ENCODE measurements around the gene SLITRK1. TPM values are rescaled to one million over a fixed set of nuclear protein-coding genes. Genes with fewer than 3 reads are reported as not detected.

SLITRK1 gene
- total and polyA plus RNA-seq, 7 donors, result 0.01 TPM; not detected in 6

- Histone ChIP-seq H3K27ac (no peak overlapping the region), H3K36me3 (ENCODE audit: insufficient read depth in 1 of 2, low read depth in 1 of 2) (no peaks in the 10 kb centered on the region), H3K27me3 (ENCODE audit: insufficient read depth in 3 of 3, low read length in 2 of 3) (peaks cover 0 to 36% (median 6%) of the 10 kb centered on the region in 3 donors), H3K4me1 (no peaks in the 10 kb centered on the region), H3K9me3 (no peaks in the 10 kb centered on the region), H3K4me3 (no peak overlapping the region)
- ATAC-seq (no peak), DNase-seq (no peak)
- TF ChIP-seq CTCF (IDR thresholded peaks at IDR 0.05), result no peak
- intact Hi-C loops (cut with DNase I), result no loop called here
- WGBS, 3 donors, result 3 to 6% (median 5%) methylated on average over 26 of the region's 26 CpGs
Measured at GRCh38 chr13:83880275-83881139, 1.8 kb downstream of the SLITRK1 start.

GRCh38 chr13:83879431-83880171 lies 2.7 kb downstream of the SLITRK1 start:
- intact Hi-C loops (cut with DNase I), result no loop called here
- no peak for TF ChIP-seq CTCF (IDR thresholded peaks at IDR 0.05)
- ATAC-seq, result no peak

GRCh38 chr13:83878691-83879430 lies 3.4 kb downstream of the SLITRK1 start:
- 3 to 6% (median 5%) methylated on average over 31 of the region's 31 CpGs for WGBS, 3 donors
- H3K27ac ChIP-seq, result no peak overlapping the region
- no peaks in the 10 kb centered on the region for H3K36me3 ChIP-seq (ENCODE audit: insufficient read depth in 1 of 2, low read depth in 1 of 2)
- no peaks in the 10 kb centered on the region for H3K4me1 ChIP-seq
- H3K27me3 ChIP-seq (ENCODE audit: insufficient read depth in 3 of 3, low read length in 2 of 3), result peaks cover 0 to 36% (median 6%) of the 10 kb centered on the region in 3 donors
- DNase-seq (no peak), ATAC-seq (no peak)
- no peak overlapping the region for H3K4me3 ChIP-seq
- intact Hi-C loops (cut with DNase I), result no loop called here
- TF ChIP-seq CTCF (IDR thresholded peaks at IDR 0.05), result no peak
- H3K9me3 ChIP-seq, result no peaks in the 10 kb centered on the region

More at GRCh38 chr13:83879431-83880171, 2.7 kb downstream of the SLITRK1 start:
- 3 to 5% (median 4%) methylated on average over 33 of the region's 33 CpGs for WGBS, 3 donors
- no peak for DNase-seq
- H3K27ac ChIP-seq, result no peak overlapping the region
- H3K27me3 ChIP-seq (ENCODE audit: insufficient read depth in 3 of 3, low read length in 2 of 3), result peaks cover 0 to 36% (median 6%) of the 10 kb centered on the region in 3 donors
- H3K9me3 ChIP-seq, result no peaks in the 10 kb centered on the region
- H3K4me3 ChIP-seq, result no peak overlapping the region
- no peaks in the 10 kb centered on the region for H3K36me3 ChIP-seq (ENCODE audit: insufficient read depth in 1 of 2, low read depth in 1 of 2)
- no peaks in the 10 kb centered on the region for H3K4me1 ChIP-seq

- DNase-seq (no peak), ATAC-seq (no peak)
- H3K4me3 ChIP-seq, result no peak overlapping the region
- peaks cover 0 to 29% (median 6%) of the 10 kb centered on the region in 3 donors for H3K27me3 ChIP-seq (ENCODE audit: insufficient read depth in 3 of 3, low read length in 2 of 3)
- WGBS, 3 donors, result 12 to 18% (median 17%) methylated on average over 12 of the region's 12 CpGs
- H3K27ac ChIP-seq, result no peak overlapping the region
- H3K4me1 ChIP-seq, result no peaks in the 10 kb centered on the region
- no peaks in the 10 kb centered on the region for H3K36me3 ChIP-seq (ENCODE audit: insufficient read depth in 1 of 2, low read depth in 1 of 2)
- H3K9me3 ChIP-seq, result peaks cover 3% of the 10 kb centered on the region
- intact Hi-C loops (cut with DNase I), result no loop called here
- TF ChIP-seq CTCF (IDR thresholded peaks at IDR 0.05), result no peak
Measured at GRCh38 chr13:83877651-83878355, 4.5 kb downstream of the SLITRK1 start.

Data from psoas muscle (tissue), 8 donors.